Cardiac fibroblast (primary cell): Measurements from ENCODE around the gene MTR.
"Not testable (repeated sequence)": the region's sequence is repeated elsewhere in the genome, so short reads cannot be mapped to it uniquely, and the experiment has no call there.

Experiments used
- DNase-seq, 2 donors: peaks; one replicate each; pipeline versions ENCODE4 v3.0.0 to v3.0.0-alpha.2; 2010; ENCODE audit warnings: low read depth in 2 of 2
- H3K4me3 ChIP-seq, 2 donors: replicated peaks in 1 of 2; 1 replicate in 1 of 2; 2 replicates in 1 of 2; pipeline ENCODE4 v1.5.1; 2011; ENCODE audit warnings: low read depth in 2 of 2, low read length in 2 of 2, mild to moderate bottlenecking in 2 of 2, moderate library complexity in 1 of 2
- TF ChIP-seq, protein P1 (sequence below): IDR thresholded peaks from one replicate; pipeline ENCODE4 v1.5.1; 2011; ENCODE audit warnings: low read depth, mild to moderate bottlenecking, low read length, inconsistent platforms

The MTR gene

GRCh38 chr1:236848274-236848923, 53.3 kb downstream of the MTR start:
- no peak for DNase-seq
- TF ChIP-seq, protein P1, sequence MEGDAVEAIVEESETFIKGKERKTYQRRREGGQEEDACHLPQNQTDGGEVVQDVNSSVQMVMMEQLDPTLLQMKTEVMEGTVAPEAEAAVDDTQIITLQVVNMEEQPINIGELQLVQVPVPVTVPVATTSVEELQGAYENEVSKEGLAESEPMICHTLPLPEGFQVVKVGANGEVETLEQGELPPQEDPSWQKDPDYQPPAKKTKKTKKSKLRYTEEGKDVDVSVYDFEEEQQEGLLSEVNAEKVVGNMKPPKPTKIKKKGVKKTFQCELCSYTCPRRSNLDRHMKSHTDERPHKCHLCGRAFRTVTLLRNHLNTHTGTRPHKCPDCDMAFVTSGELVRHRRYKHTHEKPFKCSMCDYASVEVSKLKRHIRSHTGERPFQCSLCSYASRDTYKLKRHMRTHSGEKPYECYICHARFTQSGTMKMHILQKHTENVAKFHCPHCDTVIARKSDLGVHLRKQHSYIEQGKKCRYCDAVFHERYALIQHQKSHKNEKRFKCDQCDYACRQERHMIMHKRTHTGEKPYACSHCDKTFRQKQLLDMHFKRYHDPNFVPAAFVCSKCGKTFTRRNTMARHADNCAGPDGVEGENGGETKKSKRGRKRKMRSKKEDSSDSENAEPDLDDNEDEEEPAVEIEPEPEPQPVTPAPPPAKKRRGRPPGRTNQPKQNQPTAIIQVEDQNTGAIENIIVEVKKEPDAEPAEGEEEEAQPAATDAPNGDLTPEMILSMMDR = no peak
- no peak overlapping the region for H3K4me3 ChIP-seq

GRCh38 chr1:236850077-236850979, 55.2 kb downstream of the MTR start:
- DNase-seq = no peak
- TF ChIP-seq, protein P1 = no peak
- H3K4me3 ChIP-seq = no peak overlapping the region

DNA sequence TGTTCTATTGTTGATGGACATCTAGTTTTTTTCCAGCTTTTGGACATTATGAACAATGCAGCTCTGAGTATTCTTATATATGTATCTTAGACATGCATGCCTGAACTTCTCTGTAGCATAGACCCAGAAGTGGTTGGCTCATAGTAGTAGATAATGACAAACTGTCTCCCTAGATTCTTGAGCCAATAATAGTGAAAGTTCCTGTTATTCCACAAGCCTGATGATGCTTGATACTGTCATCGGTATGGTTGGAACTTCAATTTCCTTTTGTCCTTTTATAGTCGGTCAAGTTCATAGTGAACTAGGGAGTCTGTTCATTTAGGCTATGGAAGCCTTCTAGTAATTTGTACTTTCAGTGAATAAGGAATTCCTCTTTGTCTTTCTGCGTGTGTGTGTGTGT, 56.8 kb downstream of the MTR start:
- peak in 1 of 2 donors; percentile 17 for DNase-seq
- TF ChIP-seq, protein P1 = no peak
- no peak overlapping the region for H3K4me3 ChIP-seq

DNA sequence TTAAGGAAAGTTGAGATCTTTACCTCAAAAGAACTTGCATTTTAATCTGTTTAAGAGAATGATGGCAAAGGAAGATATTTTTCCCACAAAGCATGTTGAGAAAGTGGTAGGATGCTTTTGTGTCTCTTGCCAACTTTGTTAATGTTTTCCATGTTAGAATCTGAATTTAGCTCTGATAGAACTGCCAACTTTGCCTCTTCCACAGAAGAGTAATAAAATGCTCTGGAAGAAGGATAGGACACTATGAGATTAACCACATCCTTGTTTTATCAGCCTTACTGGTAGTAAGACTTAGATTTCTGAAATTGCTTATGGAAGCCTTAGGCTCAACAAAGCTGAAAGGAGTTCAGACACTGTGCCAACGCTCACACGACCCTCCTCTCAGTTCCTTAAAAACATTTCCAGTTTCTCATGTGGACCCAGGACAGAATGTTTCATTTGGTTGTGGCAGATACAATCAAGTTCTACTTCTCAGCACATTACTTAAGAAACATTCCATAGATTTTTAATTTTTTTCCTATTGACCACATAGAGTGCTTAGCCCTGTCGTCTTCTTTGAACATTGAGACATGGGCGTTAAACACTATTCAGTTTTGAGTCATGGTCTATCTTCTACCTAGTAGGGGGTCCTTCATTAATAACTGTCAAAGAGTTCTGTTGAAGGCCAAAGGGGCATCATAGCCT, 59.0 kb downstream of the MTR start:
- TF ChIP-seq, protein P1 = no peak
- peak; percentile 38 to 68 for DNase-seq
- H3K4me3 ChIP-seq = no peak overlapping the region

GRCh38 chr1:236854605-236854983, 59.5 kb downstream of the MTR start:
- no peak overlapping the region for H3K4me3 ChIP-seq
- TF ChIP-seq, protein P1 = no peak
- DNase-seq = peak; percentile 54 to 69

GRCh38 chr1:236856649-236857048, 61.6 kb downstream of the MTR start:
- DNase-seq, H3K4me3 ChIP-seq: not testable (repeated sequence)

DNA sequence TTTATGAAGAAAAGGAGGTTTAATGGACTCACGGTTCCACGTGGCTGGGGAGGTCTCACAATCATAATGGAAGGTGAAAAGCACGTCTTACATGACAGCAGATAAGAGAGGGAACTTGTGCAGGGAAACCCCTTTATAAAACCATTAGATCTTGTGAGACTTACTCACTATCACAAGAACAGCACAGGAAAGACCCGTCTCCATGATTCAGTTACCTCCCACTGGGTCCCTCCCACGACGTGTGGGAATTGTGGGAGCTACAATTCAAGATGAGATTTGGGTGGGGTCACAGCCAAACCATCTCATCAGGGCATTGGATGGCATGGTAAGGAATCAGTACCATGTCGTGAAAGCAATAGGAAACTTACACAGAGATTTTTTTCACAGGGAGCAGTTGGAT, 63.1 kb downstream of the MTR start:
- TF ChIP-seq, protein P1 = no peak
- H3K4me3 ChIP-seq = no peak overlapping the region
- DNase-seq = no peak
